Right renal pelvis (tissue), 4 donors: ENCODE data around the gene PRR7. TPM values are rescaled to one million over a fixed set of nuclear protein-coding genes. Genes with fewer than 3 reads are reported as not detected.
A peak's percentile ranks its signal among the peaks of the same experiment; 100 is the strongest.
"Not testable (repeated sequence)": the region's sequence is repeated elsewhere in the genome, so short reads cannot be mapped to it uniquely, and the experiment has no call there.

Source experiments
- DNase-seq, 4 donors: peaks; one replicate each; pipeline ENCODE4 v3.0.0-alpha.2; 2013; ENCODE audit warnings: low read depth in 4 of 4, low spot score in 3 of 4, missing footprints in 1 of 4
- polyA plus RNA-seq, 4 donors: library from polyadenylated mRNA; unstranded; fragments of 120-200 nt; gene quantifications; one replicate each; pipeline ENCODE4 v1.2.1, GENCODE V29; 2013; ENCODE audit not compliant: insufficient read length in 4 of 4

Gene PRR7
- polyA plus RNA-seq, 4 donors = 0.83 to 3.8 (median 1.2) TPM

DNA sequence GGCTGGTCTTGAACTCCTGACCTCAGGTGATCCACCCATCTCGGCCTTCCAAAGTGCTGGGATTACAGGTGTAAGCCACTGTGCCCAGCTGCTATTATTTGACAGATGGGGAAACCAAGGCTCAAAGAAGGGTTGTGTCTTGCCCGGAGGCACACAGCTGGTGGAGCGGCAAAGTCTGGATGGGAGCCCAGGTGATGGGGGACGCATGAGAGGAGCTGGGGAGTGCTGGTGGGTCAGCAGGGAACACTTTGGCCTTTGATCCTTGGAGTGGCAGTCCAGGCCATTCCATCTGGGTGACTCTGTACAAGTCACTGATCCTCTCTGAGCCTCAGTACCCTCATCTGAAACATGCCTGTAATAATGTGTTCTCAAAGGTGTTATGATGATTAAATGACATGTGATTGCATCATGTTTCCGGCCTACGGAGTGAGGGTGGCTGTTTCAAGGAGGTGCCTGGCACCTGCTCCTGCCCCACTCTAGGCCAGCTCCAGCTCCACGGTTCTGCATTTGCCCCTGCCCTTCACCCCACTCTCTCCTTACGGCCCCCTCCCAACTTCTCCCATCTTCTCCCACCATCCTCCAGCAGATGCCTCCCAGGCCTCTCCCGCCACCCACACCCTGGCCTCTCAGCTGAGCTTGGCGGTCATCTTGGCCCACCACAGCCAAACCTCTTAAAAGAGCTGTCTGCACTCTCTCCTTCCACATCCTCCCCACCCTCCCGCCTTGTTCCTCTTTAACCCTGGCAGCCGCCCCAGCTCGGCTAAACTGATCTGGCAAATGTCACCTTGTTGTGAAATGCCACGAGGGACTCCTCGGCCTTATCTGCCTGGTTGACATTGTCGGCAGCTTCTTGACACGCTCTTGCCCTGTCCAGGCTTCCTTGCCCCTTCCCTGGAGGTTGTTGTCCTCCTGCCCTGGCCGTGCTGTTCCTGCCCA, 32.4 kb downstream of the PRR7 start:
- DNase-seq = no peak

DNA sequence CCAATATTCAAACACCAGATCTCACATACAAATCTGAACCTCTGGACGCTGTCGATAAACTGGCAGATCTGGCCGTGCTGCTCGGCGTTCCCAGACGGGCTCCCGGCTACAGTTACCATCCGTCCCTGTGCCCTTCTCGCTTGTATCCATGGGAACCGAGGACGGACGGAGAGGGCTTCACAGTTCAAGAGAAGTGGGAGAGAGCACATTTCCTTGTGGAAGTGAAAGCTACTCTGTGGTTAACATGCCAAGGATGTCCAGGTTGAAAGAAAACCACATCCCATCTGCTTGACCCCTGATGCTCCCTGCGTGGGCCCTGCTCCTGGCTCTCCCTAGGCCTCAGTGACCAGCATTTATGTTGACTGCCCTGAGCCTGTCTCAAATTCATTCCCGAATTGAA, 33.2 kb downstream of the PRR7 start:
- no peak for DNase-seq

DNA sequence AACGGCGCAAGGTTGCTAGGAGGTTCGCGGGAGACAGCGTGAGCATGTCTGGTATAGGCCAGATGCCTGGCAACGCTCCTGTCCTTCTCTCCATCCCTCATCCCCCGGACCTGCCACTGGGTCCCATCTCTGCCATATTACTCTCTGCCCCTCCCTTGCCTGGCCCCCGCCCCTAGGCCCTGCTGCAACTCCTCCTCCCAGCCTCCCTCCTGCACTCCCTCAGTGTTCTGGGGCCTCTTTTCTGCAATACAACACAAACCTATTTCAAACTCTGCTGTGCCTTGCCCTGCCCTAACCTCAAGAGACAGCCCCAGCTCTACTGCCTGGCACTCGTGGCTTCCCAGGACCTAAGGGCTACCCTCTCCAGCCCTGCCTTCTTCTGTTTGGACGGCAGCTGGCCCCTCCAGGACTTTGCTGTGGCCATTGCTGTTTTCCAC, 35.8 kb downstream of the PRR7 start:
- no peak for DNase-seq

DNA sequence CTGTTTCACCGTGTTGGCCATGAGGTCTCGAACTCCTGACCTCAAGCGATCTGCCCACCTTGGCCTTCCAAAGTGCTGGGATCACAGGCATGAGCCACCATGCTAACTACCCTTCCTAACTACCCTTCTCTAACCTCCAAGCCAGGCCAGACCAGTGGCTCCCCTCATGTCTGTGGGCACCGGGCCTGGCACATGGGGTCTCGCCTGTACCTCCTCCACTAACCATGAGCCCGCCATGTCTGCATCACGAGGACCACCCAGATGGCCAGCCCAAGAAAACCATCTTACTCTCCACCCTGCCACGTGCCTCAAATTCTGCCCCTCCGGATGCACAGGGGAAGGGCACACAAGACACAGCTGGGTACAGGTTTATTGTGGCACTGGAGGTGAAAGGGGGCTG, 36.4 kb downstream of the PRR7 start:
- no peak for DNase-seq

DNA sequence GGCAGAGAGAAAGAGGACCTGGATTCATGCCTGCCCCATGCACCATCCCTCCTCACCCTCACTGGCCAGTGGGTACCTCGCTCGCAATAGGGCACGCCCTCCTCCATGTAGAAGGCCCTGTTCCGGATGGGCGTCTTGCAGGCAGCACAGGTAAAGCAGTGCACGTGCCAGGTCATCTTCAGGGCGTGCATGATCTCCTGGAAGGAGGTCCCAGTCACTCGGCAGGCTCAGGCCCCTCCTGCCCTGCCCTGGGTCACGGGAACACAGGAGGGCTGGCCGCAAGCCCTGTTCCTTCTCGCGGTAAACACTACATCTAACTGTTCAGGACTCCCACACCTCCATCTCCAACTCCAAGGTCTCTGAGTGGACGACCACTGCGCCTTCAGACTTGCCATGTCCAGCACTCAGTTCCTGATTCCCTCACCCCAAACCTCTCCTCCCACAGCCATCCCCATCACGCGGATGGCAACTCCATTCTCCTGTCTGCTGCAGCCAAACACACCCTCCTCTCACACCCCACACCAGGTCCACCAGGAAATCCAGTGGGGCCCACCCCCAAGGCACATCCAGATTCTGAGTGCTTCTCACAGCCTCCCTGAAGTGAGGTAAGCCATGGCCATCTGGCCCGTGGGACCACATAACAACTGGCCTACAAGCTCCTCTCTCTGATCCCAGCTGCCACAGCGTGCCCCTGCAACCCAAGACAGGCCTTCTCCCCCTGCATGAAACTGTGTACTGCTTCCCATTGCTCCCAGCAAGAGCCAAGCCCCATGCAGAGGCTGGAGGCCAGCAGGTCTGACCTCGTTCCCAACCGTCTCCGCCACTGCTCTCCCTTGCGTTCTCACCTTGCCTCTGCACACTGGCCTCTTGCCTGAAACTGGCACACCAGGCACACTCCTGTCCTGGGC, 37.6 kb downstream of the PRR7 start:
- DNase-seq = no peak

DNA sequence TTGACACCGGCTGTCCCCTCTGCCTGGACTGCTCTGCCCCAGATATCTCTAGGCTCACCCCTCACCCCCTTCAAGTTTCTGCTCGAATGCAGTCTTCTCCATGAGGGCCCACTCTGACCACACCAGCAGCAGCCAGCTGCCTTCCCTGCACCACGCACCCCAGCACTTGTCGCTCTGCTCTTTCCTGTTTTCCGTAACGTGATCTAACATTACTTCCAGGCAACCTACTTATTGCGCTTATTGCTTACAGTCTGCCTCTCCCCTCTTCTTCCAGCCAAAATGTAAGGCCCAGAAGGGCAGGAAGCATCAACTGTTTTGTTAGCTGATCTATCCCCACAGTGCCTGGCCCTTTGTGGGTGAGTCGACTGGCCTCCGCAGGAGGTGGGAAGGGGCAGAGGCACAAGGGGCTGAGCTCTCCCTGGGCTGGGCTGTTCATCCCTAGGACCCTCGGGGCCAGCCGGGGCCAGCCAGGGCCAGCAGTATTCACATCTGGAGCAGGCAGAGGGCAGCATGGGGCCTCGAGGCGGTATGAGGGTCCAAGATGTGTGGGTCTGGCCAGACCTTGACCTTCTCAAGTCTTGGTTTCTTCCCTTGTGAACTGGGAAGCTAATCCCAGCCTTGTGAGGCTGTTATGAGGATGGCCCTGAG, 38.4 kb downstream of the PRR7 start:
- no peak for DNase-seq

DNA sequence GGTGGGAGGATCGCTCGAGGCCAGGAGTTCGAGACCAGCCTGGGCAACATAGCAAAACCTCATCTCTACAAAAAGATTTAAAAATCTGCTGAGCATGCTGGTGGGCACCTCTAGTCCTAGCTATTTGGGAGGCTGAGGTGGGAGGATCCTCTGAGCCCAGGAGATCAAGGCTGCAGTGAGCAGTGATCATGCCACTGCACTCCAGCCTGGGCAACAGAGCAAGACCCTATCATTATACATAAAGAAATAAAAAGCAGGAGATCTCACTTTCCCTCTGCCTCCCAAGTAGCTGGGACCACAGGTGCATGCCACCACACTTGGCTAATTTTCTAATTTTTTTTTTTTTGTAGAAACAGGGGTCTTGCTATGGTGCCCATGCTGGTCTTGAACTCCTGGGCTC, 39.1 kb downstream of the PRR7 start:
- DNase-seq = not testable (repeated sequence)

DNA sequence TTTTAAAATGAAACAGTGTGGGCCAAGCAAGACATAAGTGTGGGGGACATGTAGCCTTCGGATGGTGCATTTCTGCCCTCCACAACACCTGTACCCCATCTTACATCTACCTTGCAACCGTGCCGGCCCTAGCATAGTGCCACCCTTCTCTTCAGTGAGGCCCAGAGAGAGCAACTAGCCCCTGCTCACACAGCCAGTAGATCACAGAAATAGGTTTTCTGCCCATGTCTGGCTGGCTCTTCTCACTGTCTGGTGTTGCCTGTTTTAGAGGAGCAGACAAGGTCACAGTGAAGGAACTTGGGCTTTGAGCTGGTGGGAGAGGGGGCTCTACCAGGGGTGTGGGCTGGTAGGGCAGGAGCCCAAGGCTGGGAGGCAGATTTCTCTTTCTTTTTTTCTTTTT, 39.6 kb downstream of the PRR7 start:
- no peak for DNase-seq

DNA sequence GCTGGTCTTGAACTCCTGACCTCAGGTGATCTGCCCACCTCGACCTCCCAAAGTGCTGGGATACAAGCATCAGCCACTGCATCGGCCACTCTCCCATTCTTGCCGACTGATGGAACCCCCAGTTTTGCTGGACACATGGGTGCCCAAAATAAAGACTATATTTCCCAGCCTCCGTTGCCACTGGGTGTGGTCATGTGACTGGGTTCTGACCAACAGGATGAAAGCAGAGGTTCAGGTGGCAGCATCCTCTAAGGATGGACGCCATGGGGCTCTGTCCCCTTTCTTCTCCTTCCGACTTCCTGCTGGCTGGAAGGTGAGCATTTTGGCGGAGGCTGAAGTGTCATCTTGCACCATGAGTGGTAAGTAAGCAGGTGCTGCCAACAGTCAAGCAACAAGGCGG, 40.5 kb downstream of the PRR7 start:
- no peak for DNase-seq

DNA sequence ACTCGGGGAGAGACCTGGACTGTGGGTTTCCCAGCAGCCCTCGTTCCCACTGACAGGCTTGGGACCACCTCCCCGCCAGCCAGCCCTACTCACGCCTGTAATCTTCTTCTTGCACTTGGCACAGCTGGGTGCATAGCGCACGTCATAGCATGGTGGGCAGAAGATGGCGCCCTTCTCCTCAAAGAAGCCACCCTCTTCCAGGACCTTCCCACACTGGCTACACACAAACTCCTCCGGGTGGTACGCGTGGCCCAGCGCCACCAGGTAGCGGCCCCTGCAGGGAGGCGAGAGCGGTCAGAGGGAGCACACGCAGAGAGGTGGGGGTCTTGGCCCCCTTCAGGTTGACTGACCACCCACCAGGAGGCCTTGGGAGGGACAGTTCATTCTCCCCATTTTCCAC, 41.4 kb downstream of the PRR7 start:
- DNase-seq = no peak

DNA sequence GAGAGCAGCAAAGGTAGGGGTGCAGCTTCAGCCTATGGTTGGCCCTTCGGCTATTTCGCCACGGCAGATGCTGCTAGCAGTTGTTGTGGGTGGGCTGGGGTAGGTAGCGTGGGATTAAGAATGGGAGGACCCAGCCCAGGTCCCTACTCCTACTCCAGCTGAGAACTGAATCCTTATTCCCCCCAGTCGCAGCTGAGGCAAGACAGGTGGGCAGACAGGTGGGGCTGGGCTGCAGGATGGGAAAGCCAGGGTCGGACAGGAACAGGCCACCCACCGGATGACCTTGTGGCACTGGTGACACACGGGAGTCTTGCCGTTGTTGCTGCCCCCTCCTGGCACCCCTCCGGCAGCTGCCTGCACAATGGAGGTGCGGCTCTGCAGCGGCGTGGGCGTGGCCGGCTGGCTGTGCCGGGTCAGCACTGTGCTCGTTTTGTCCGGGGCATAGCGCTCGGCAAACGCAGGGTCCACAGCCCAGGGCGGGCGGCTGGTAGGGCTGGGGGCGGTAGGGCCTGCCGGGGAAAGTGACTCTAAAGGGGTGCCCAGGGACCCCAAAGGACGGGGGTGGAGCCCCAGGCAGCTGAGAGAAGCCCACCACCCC, 42.6 kb downstream of the PRR7 start:
- no peak for DNase-seq

DNA sequence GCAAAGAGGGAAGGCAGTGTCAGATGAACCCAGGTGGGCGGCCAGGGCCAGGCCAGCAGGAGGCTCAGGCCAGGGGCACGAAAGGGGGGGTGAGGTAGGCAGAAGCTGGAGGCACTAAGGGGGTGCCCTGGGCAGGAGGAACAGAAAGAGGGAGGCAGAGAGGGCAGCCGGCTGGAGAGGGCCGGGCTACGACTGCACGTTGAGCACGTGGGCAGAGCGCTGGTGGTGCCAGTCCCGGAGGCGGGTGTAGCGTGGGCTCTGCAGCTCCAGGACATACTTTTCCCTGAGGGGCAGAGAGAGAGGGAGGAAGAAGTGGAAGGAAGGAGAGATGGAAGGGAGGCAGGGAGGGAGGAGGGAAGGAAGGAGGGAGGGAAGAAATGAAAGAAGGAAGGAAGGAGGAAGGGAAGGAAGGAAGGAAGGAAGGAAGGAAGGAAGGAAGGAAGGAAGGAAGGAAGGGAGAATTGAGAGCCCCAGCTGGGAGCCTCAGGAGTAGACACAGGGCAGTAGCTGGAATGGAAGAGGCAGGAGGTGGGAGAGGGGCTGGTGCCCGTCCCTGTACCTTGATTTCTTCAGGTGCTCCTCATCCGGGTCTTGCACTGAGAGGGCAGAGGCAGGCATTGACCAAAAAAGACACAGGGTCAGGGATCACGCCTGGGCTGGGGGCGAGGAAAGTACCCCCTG, 43.8 kb downstream of the PRR7 start:
- no peak for DNase-seq

DNA sequence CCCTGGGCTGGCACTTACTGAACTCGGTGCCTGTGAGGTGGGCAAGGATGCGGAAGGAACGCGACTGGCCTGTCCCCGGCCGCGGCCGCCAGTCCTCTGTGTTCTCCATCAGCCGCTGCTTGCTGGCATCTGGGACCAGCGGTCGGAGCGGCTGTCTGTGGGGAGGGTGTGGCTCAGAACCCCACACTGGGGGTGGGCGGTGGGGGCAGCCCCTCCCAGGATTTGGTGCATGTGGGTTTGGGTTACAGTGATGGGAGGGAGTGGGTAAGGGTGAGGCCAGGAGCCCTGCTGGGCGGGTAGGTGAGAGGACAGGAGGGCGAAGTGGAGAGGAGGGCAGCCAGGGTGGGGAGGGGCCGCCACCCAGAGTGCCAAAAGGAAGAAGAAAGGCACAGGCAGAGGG, 44.4 kb downstream of the PRR7 start:
- no peak for DNase-seq

DNA sequence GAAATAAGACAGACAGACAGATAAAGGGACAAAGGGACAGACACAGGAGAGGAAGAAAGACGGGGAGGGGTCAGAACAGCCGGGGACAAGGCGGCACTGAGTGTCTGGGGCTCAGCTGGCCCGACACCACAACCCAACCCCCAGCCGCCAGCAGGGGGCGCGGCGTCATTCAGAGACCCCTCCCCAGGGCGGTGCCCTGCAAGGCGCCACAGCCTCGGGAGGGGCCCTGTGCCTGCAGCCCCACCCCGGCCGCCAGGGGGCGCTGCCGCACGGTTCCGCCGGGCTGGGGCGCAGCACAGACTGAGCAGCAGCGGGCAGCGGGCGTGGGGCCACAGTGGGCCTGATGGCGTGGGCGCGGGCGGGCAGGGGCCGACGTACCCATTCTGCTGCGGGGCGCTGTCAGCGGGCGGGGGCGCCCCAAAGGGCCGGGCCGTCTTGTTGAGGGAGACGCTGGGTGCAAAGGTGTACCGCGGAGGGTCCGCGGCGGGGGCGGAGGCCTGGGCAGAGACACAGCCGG, 44.9 kb downstream of the PRR7 start:
- no peak for DNase-seq

DNA sequence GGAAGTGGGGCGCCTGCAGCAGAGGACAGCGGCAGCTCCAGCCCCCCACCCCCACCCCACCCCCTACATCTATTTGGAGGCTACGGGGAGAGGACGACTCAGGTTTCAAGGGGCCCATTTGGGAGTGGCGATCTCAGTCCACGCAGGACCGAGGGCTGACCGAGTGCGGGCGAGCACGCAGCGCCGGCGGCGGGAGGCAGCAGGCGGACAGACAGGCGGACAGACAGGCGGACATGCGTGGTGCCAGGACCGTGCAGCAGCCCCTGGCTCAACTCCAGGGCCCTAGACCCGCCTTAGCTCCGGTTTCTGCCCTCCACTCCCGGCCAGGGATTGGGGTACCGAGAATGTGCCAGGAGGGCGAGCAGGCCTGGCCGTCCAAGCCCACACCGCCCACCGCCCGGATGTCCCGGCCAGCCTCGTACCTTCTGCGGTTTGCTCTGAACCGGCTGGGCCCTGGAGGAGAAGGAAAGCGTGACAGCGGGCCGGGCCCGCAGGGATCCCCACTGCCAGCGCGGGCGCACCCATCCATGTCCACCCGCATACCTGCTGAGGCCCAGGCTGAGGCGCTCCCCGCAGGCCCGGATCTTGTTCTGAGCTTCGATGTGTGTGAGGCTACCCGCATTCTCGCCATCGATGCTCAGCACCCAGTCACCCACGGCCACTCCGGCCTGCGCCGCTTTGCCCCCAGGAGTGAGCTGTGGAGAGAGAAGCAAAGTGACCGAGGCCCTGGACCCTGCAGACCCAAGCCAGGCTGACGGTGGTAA, 45.6 kb downstream of the PRR7 start:
- no peak for DNase-seq

DNA sequence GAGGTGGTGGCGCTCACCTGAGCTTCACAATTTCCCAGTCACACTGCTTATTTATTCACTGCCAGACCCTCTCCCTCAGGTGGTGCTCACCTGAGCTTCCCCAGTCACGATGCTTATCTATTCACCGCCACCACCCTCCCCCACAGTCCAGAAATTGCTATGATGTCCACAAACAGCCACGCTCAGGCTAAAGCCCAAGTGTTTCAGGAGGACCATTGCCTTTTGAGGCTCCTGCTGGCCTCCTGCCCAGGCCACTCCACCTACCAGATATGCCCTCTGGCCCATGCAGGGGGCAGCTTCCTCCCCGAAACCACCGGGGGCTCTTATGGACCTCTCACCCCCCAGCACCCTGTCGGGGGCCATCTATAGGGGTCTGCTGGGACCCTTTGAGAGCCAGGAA, 46.2 kb downstream of the PRR7 start:
- no peak for DNase-seq

DNA sequence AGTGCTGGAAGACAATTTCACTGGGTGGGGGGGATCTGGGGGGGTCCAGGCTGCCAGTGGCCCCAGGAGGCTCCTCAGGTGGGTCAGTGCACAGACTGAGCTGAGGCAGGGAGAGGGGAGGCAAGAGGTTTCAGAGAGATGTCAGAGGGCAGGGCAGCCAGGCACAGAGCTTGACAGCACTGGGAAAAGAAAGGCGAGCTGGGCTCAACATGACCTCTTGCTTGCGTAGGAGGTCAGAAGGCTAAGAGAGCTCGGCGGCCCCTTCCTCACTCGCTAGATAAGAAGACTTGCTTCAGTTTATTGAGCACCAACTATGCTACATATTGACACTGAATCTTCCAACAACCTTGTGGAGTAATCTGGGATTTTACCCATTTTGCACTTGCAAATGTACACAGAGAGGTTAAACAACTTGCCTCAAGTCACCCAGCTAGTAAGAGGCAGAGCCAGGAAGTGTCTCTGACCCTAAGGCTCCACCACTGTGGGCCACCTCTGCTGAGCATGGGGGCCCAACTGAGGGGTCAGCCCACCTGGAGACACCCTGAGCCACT, 47.3 kb downstream of the PRR7 start:
- no peak for DNase-seq

DNA sequence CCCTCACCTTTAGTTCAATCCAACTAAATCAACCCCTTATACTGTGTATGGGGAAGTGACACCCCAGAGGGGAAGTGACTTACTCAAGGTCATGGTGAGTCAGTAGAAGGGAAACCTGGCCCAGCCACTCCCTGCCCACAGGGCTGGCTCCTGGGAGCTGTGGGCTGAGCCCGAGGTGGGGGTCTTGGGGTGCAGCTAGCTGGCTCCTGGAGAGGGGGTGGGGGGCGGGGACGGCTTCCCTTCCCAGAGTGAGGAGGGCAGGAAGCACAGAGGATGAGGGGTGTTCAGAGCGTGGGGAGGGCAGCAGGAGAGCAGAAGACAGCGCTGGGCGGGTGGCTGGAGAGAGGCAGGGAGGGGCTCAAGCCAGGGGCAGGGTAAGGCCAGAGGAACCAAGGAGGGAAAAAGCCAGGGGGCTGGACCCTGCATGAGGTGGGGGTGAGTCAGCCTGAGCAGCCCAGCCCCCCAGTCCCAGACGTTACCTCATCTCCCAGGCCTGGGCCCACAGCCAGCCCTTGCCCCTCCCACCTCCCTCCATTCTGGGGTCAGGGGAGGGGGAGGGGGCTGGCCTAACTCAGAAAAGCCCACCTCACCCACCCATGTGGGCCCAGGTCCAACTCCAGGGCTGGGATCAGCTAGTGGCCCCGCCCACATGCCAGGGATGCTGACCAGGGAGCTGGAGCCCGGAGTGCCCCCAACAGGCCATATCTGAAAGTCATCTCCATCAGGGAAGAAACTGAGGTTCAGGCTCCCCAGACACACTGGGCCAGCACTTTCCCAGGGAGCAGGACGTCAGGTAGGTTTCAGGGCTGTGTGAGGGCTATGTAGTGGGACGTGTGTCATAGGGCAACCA, 48.0 kb downstream of the PRR7 start:
- DNase-seq = peak in 1 of 4 donors; percentile 31
